ENCODE results near the gene CNTN2. TPM values are rescaled to one million over a fixed set of nuclear protein-coding genes. Genes with fewer than 3 reads are reported as not detected.

CNTN2 gene
- total and polyA plus RNA-seq, 9 donors: 0.02 to 0.37 (median 0.19) TPM; not detected in 3

GRCh38 chr1:205057808-205058575 lies 15.0 kb downstream of the CNTN2 start:
- no peak for TF ChIP-seq EP300 (IDR thresholded peaks at IDR 0.05)
- TF ChIP-seq POLR2A (IDR thresholded peaks at IDR 0.05): no peak
- TF ChIP-seq CTCF (IDR thresholded peaks at IDR 0.05): no peak
- no peaks in the 10 kb centered on the region for H3K27me3 ChIP-seq
- H3K4me3 ChIP-seq: no peak overlapping the region
- H3K36me3 ChIP-seq: no peaks in the 10 kb centered on the region
- no peaks in the 10 kb centered on the region for H3K4me1 ChIP-seq (ENCODE audit: insufficient read depth)
- no peaks in the 10 kb centered on the region for H3K9me3 ChIP-seq
- 90 to 93% (median 91%) methylated on average over 19 of the region's 19 CpGs for WGBS, 3 donors
- no peak overlapping the region for H3K27ac ChIP-seq
- intact Hi-C loops (cut with DNase I): loop anchor here in 2 of 4 donors (5.0 to 10.0 kb wide), 2 partner anchors 66 to 253 kb away; no protein-coding TSS in a partner anchor
- no peak for DNase-seq

- Histone ChIP-seq H3K36me3 (no peaks in the 10 kb centered on the region), H3K9me3 (no peaks in the 10 kb centered on the region), H3K27me3 (no peaks in the 10 kb centered on the region), H3K4me1 (ENCODE audit: insufficient read depth) (no peaks in the 10 kb centered on the region), H3K4me3 (no peak overlapping the region), H3K27ac (no peak overlapping the region)
- intact Hi-C loops (cut with DNase I): loop anchor here in 2 of 4 donors (5.0 to 10.0 kb wide), 2 partner anchors 67 to 254 kb away; no protein-coding TSS in a partner anchor
- no peak for DNase-seq
- TF ChIP-seq POLR2A (IDR thresholded peaks at IDR 0.05) (no peak), EP300 (IDR thresholded peaks at IDR 0.05) (no peak), CTCF (IDR thresholded peaks at IDR 0.05) (no peak)
- 95 to 97% (median 95%) methylated on average over 12 of the region's 12 CpGs for WGBS, 3 donors
Observed at GRCh38 chr1:205058853-205059252, 15.8 kb downstream of the CNTN2 start.

GRCh38 chr1:205059660-205060059 lies 16.6 kb downstream of the CNTN2 start:
- Histone ChIP-seq H3K9me3 (no peaks in the 10 kb centered on the region), H3K27me3 (no peaks in the 10 kb centered on the region), H3K4me1 (ENCODE audit: insufficient read depth) (no peaks in the 10 kb centered on the region), H3K4me3 (no peak overlapping the region), H3K36me3 (no peaks in the 10 kb centered on the region), H3K27ac (no peak overlapping the region)
- DNase-seq: no peak
- intact Hi-C loops (cut with DNase I): loop anchor here in 3 of 4 donors (5.0 to 10.0 kb wide), 4 partner anchors 67 to 255 kb away; no protein-coding TSS in a partner anchor
- TF ChIP-seq CTCF (IDR thresholded peaks at IDR 0.05): no peak
- no peak for TF ChIP-seq EP300 (IDR thresholded peaks at IDR 0.05)
- TF ChIP-seq POLR2A (IDR thresholded peaks at IDR 0.05): no peak
- WGBS, 3 donors: 88 to 95% (median 90%) methylated on average over 6 of the region's 6 CpGs

GRCh38 chr1:205060746-205061145 lies 17.7 kb downstream of the CNTN2 start:
- intact Hi-C loops (cut with DNase I): loop anchor here in 3 of 4 donors (5.0 kb wide), 2 partner anchors 78 to 83 kb away; no protein-coding TSS in a partner anchor
- no peak for DNase-seq
- H3K27ac ChIP-seq: no peak overlapping the region
- 85 to 95% (median 87%) methylated on average over 10 of the region's 10 CpGs for WGBS, 3 donors
- H3K4me1 ChIP-seq (ENCODE audit: insufficient read depth): no peaks in the 10 kb centered on the region
- no peak overlapping the region for H3K4me3 ChIP-seq
- TF ChIP-seq POLR2A (IDR thresholded peaks at IDR 0.05): no peak
- no peak for TF ChIP-seq EP300 (IDR thresholded peaks at IDR 0.05)
- TF ChIP-seq CTCF (IDR thresholded peaks at IDR 0.05): no peak
- no peaks in the 10 kb centered on the region for H3K9me3 ChIP-seq
- no peaks in the 10 kb centered on the region for H3K27me3 ChIP-seq
- H3K36me3 ChIP-seq: no peaks in the 10 kb centered on the region

All from ovary (tissue), 9 donors.